Gastrocnemius medialis (tissue), 4 donors: ENCODE results near the gene KCNH4. TPM values are rescaled to one million over a fixed set of nuclear protein-coding genes. Genes with fewer than 3 reads are reported as not detected.
"Not testable (repeated sequence)": the region's sequence is repeated elsewhere in the genome, so short reads cannot be mapped to it uniquely, and the experiment has no call there.

Experiments used
- ATAC-seq, 2 donors: fragments of 150-250 bp; one replicate each; pipeline ENCODE4 v1.9.1; 2016
- DNase-seq, 2 donors: peaks; one replicate each; pipeline ENCODE4 v3.0.0-alpha.2; 2019
- H3K27ac ChIP-seq, 4 donors: fragments of 200-600 bp; sonication (generic); 1 replicate in 1 of 4; 2 replicates in 3 of 4; pipeline ENCODE4 v1.5.1; 2016 to 2018; ENCODE audit warnings: mild to moderate bottlenecking in 2 of 4, moderate library complexity in 1 of 4
- H3K27me3 ChIP-seq, 3 donors: fragments of 200-600 bp; sonication (generic) in 2 of 3; 1 replicate in 1 of 3; 2 replicates in 2 of 3; pipeline versions ENCODE4 v1.5.1 to v1.6.0; 2016 to 2019; ENCODE audit warnings: mild to moderate bottlenecking in 1 of 3, moderate library complexity in 1 of 3
- H3K36me3 ChIP-seq, 2 donors: fragments of 200-600 bp; sonication (generic) in 1 of 2; one replicate each; pipeline ENCODE4 v1.5.1; 2017 to 2018
- H3K4me1 ChIP-seq, 2 donors: fragments of 200-600 bp; sonication (generic) in 1 of 2; one replicate each; pipeline ENCODE4 v1.5.1; 2016 to 2017; ENCODE audit warnings: mild to moderate bottlenecking in 2 of 2
- H3K4me3 ChIP-seq, 4 donors: fragments of 200-600 bp; sonication (generic) in 3 of 4; 1 replicate in 1 of 4; 2 replicates in 3 of 4; pipeline ENCODE4 v1.5.1; 2016 to 2019; ENCODE audit warnings: mild to moderate bottlenecking in 2 of 4
- H3K9me3 ChIP-seq, 3 donors: fragments of 200-600 bp; sonication (generic) in 2 of 3; 1 replicate in 1 of 3; 2 replicates in 2 of 3; pipeline ENCODE4 v1.5.1; 2016 to 2019
- CTCF ChIP-seq, 5 experiments: fragments of 450-650 bp in 3 of 5; fragments of 200-600 bp in 2 of 5; sonication (generic) in 2 of 5; IDR thresholded peaks in 4 of 5; conservative IDR thresholded peaks in 1 of 5; 1 replicate in 4 of 5; 2 replicates in 1 of 5; pipeline ENCODE4 v1.5.1; 2016 to 2019; ENCODE audit warnings: antibody characterized with exemption in 5 of 5, mild to moderate bottlenecking in 3 of 5, moderate library complexity in 3 of 5
- POLR2A ChIP-seq, 2 donors: fragments of 450-650 bp; IDR thresholded peaks; one replicate each; pipeline ENCODE4 v1.6.1; 2017; ENCODE audit warnings: antibody characterized with exemption in 2 of 2, mild to moderate bottlenecking in 2 of 2, moderate library complexity in 2 of 2
- in situ Hi-C, 4 donors: fragments of 200-750 bp; cut with MboI; loops; one replicate each; pipeline versions ENCODE4 v1.15.0 to v1.8.0; 2017; ENCODE audit warnings: low sequenced_read_pairs in 4 of 4
- intact Hi-C: fragments of 100-400 bp; cut with DNase I; formaldehyde crosslinking; loops from one replicate; pipeline ENCODE4 v1.15.1; 2023; ENCODE audit warnings: low total_unique reads
- total RNA-seq, 4 donors: library from RNA; depleted of rRNA; stranded (reverse); fragments of >200 nt; gene quantifications; one replicate each; pipeline versions ENCODE4 v1.1.0 to v1.2.3, GENCODE V29; 2016

Gene KCNH4
- total RNA-seq, 4 donors from 2014 or later: not detected

DNA sequence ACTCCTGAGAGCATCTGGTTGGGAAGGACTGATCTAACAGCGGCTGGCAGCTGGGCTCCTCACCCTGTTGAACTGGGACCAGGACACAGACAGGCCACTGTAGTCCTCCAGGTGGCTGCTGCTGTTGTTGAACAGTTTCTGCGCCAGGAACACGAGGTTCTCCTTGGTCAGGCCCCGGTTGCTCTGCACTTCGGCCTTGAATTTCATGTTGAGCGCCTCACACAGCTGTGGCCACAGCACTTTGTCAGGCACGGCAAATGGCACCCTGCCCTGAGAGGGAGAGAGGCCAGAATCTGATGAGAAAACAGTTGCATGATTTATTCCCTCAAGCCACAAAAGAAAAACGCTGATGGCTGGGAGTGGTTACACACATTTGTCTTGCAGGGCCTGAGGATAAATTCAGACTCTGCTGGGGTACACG lies 31.0 kb upstream of the KCNH4 start:
- H3K27me3 ChIP-seq, H3K9me3 ChIP-seq, in situ Hi-C loops, H3K4me3 ChIP-seq: not testable (repeated sequence)
- Histone ChIP-seq H3K4me1 (peaks cover 23 to 27% of the 10 kb centered on the region in 2 donors), H3K36me3 (peaks cover 2 to 52% of the 10 kb centered on the region in 2 donors), H3K27ac (peak overlapping the region; percentile 84 to 91 (median 87))
- TF ChIP-seq CTCF (IDR thresholded peaks at IDR 0.05 in 4 of 5, conservative IDR thresholded peaks at IDR 0.05 in 1 of 5): peak in 2 of 5 experiments; percentile 11 to 19
- intact Hi-C loops: loop anchor here (1.0 to 5.0 kb wide), 3 partner anchors 17 to 65 kb away; partner anchors contain the start of genes GHDC and STAT5B
- DNase-seq (peak; percentile 92 to 98), ATAC-seq (peak; percentile 94 to 96)

GRCh38 chr17:42210046-42210445 lies 29.1 kb upstream of the KCNH4 start:
- intact Hi-C loops (loop anchor here (2.0 to 5.0 kb wide), 2 partner anchors 15 to 67 kb away; partner anchors contain the start of genes GHDC and STAT5B), in situ Hi-C loops (no loop called here)
- Histone ChIP-seq H3K4me1 (peaks cover 23 to 27% of the 10 kb centered on the region in 2 donors), H3K9me3 (no peaks in the 10 kb centered on the region), H3K27ac (peak overlapping the region; percentile 84 to 91 (median 87)), H3K4me3 (no peak overlapping the region), H3K27me3 (no peaks in the 10 kb centered on the region), H3K36me3 (peaks cover 0 to 52% of the 10 kb centered on the region in 2 donors)
- DNase-seq (peak; percentile 46 to 66), ATAC-seq (no peak)
- TF ChIP-seq CTCF (IDR thresholded peaks at IDR 0.05 in 4 of 5, conservative IDR thresholded peaks at IDR 0.05 in 1 of 5) (no peak), POLR2A (IDR thresholded peaks at IDR 0.05) (no peak)

- peaks cover 3 to 11% of the 10 kb centered on the region in 2 donors for H3K4me1 ChIP-seq
- ATAC-seq, intact Hi-C loops, H3K27me3 ChIP-seq, H3K4me3 ChIP-seq, in situ Hi-C loops, DNase-seq, H3K9me3 ChIP-seq, H3K27ac ChIP-seq: not testable (repeated sequence)
- H3K36me3 ChIP-seq: peaks cover 0 to 74% of the 10 kb centered on the region in 2 donors
Measured at GRCh38 chr17:42206153-42206612, 25.2 kb upstream of the KCNH4 start.

GRCh38 chr17:42203354-42203753 lies 22.4 kb upstream of the KCNH4 start:
- Histone ChIP-seq H3K27ac (no peak overlapping the region), H3K4me1 (peaks cover 0 to 4% of the 10 kb centered on the region in 2 donors), H3K4me3 (no peak overlapping the region), H3K27me3 (no peaks in the 10 kb centered on the region), H3K9me3 (no peaks in the 10 kb centered on the region), H3K36me3 (peaks cover 0 to 58% of the 10 kb centered on the region in 2 donors)
- in situ Hi-C loops: no loop called here
- no peak for DNase-seq
- intact Hi-C loops: no loop called here
- peak; percentile 34 to 49 for ATAC-seq
- TF ChIP-seq CTCF (IDR thresholded peaks at IDR 0.05 in 4 of 5, conservative IDR thresholded peaks at IDR 0.05 in 1 of 5) (no peak), POLR2A (IDR thresholded peaks at IDR 0.05) (no peak)

GRCh38 chr17:42202696-42203095 lies 21.8 kb upstream of the KCNH4 start:
- intact Hi-C loops (no loop called here), in situ Hi-C loops (no loop called here)
- Histone ChIP-seq H3K9me3 (no peaks in the 10 kb centered on the region), H3K27ac (no peak overlapping the region), H3K36me3 (peaks cover 0 to 58% of the 10 kb centered on the region in 2 donors), H3K4me1 (peaks cover 0 to 4% of the 10 kb centered on the region in 2 donors), H3K4me3 (no peak overlapping the region), H3K27me3 (no peaks in the 10 kb centered on the region)
- no peak for ATAC-seq
- DNase-seq: no peak
- TF ChIP-seq POLR2A (IDR thresholded peaks at IDR 0.05) (no peak), CTCF (IDR thresholded peaks at IDR 0.05 in 4 of 5, conservative IDR thresholded peaks at IDR 0.05 in 1 of 5) (no peak)
